Stomach (tissue), 9 donors: ENCODE measurements around the gene OCA2. TPM values are rescaled to one million over a fixed set of nuclear protein-coding genes. Genes with fewer than 3 reads are reported as not detected.

Source experiments
- DNase-seq, 2 donors: peaks; one replicate each; pipeline versions ENCODE4 v3.0.0 to v3.0.0-alpha.2; 2013 to 2019
- H3K27ac ChIP-seq, 5 donors: fragments of 200-600 bp in 4 of 5; sonication (generic) in 4 of 5; one replicate each; pipeline ENCODE4 v1.5.1; 2013 to 2019; ENCODE audit warnings: mild to moderate bottlenecking in 1 of 5, moderate library complexity in 1 of 5
- H3K27me3 ChIP-seq, 3 donors: fragments of 200-600 bp; sonication (generic); one replicate each; pipeline ENCODE4 v1.5.1; 2017 to 2019; ENCODE audit warnings: mixed run types in 1 of 3
- H3K36me3 ChIP-seq, 4 donors: fragments of 200-600 bp; sonication (generic); 1 replicate in 3 of 4; 2 replicates in 1 of 4; pipeline ENCODE4 v1.5.1; 2016 to 2019
- H3K4me1 ChIP-seq, 4 donors: fragments of 200-600 bp; sonication (generic); one replicate each; pipeline ENCODE4 v1.5.1; 2016 to 2019
- H3K4me3 ChIP-seq, 4 donors: fragments of 200-600 bp; sonication (generic) in 3 of 4; one replicate each; pipeline ENCODE4 v1.5.1; 2016 to 2019; ENCODE audit warnings: mild to moderate bottlenecking in 1 of 4
- H3K9me3 ChIP-seq, 4 donors: fragments of 200-600 bp; sonication (generic); one replicate each; pipeline ENCODE4 v1.5.1; 2016 to 2019
- CTCF ChIP-seq, 7 experiments: fragments of 450-650 bp in 4 of 7; fragments of 200-600 bp in 3 of 7; sonication (generic) in 3 of 7; IDR thresholded peaks; one replicate each; pipeline ENCODE4 v1.5.1; 2016 to 2019; ENCODE audit warnings: antibody characterized with exemption in 7 of 7, control low read depth in 2 of 7, mild to moderate bottlenecking in 1 of 7
- EP300 ChIP-seq: sonication (generic); formaldehyde crosslinking; IDR thresholded peaks from one replicate; pipeline ENCODE4 v1.6.1; 2017; ENCODE audit warnings: antibody characterized with exemption
- POLR2A ChIP-seq, 4 donors: fragments of 450-650 bp; IDR thresholded peaks; one replicate each; pipeline ENCODE4 v1.6.1; 2016; ENCODE audit warnings: antibody characterized with exemption in 4 of 4, control low read depth in 2 of 4, mild to moderate bottlenecking in 1 of 4, moderate library complexity in 1 of 4
- POLR2AphosphoS5 ChIP-seq, 3 donors: sonication (generic); formaldehyde crosslinking; IDR thresholded peaks; one replicate each; pipeline ENCODE4 v1.6.1; 2016; ENCODE audit warnings: antibody characterized with exemption in 3 of 3
- WGBS, 5 donors: extraction: QIAGEN DNeasy Blood & Tissue Kit in 3 of 5; methylation state at CpG; one replicate each; pipeline versions ENCODE4 v1.1.5 to v1.1.7; 2013 to 2018; 5-methylcytosine and 5-hydroxymethylcytosine counted together
- intact Hi-C: fragments of 100-400 bp; cut with DNase I; formaldehyde crosslinking; loops from one replicate; pipeline ENCODE4 v1.15.1; 2023; ENCODE audit warnings: low total_unique reads
- polyA plus RNA-seq, 3 donors: library from polyadenylated mRNA; stranded (reverse); fragments of 200-250 nt; gene quantifications; one replicate each; pipeline ENCODE4 v1.2.3, GENCODE V29; 2013
- total RNA-seq, 5 donors: library from RNA; depleted of rRNA; stranded (reverse); fragments of >200 nt; gene quantifications; one replicate each; pipeline versions ENCODE4 v1.1.0 to v1.2.3, GENCODE V29; 2014 to 2016
- donor health status: healthy with polysubstance abuse.
- donor health status: Bipolar disorder and iron deficiency.
- donor health status: healthy.

The OCA2 gene
- total and polyA plus RNA-seq, 8 donors: 0.12 to 0.89 (median 0.65) TPM; not detected in 4

DNA sequence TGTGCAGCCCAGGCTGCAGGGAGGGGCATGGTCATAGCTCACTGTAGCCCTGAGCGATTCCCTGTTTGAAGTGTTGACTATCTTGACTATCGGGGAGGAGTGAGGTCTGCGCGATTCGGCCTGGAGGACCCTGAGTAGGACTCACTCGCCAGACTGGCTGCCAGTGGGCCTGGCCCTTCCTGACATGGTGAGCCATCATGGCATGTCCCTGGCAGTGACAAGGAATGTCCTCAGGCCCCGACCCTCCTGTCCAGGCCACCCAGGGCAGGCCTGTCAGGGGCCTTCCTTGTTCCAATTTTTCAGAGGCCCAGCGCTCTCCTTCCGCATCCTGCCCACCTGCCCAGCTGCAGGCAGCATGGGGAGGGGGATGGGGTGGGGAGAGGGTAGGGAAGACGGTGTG, 5.2 kb upstream of the OCA2 start:
- Histone ChIP-seq H3K27ac (no peak overlapping the region), H3K4me3 (no peak overlapping the region), H3K9me3 (no peaks in the 10 kb centered on the region), H3K36me3 (no peaks in the 10 kb centered on the region), H3K4me1 (peaks cover 17 to 24% (median 21%) of the 10 kb centered on the region in 4 donors), H3K27me3 (peaks cover 0 to 82% (median 23%) of the 10 kb centered on the region in 3 donors)
- WGBS, 5 donors: 90 to 93% (median 92%) methylated on average over 10 of the region's 10 CpGs
- DNase-seq: no peak
- intact Hi-C loops: no loop called here
- no peak for TF ChIP-seq POLR2A (IDR thresholded peaks at IDR 0.05)
- no peak for TF ChIP-seq POLR2AphosphoS5 (IDR thresholded peaks at IDR 0.05)
- TF ChIP-seq CTCF (IDR thresholded peaks at IDR 0.05): no peak

- Histone ChIP-seq H3K4me1 (peaks cover 22 to 29% (median 26%) of the 10 kb centered on the region in 4 donors), H3K27me3 (peaks cover 0 to 87% (median 28%) of the 10 kb centered on the region in 3 donors), H3K27ac (no peak overlapping the region), H3K36me3 (no peaks in the 10 kb centered on the region), H3K9me3 (no peaks in the 10 kb centered on the region), H3K4me3 (no peak overlapping the region)
- intact Hi-C loops: no loop called here
- TF ChIP-seq CTCF (IDR thresholded peaks at IDR 0.05) (no peak), POLR2A (IDR thresholded peaks at IDR 0.05) (no peak), EP300 (no peak), POLR2AphosphoS5 (IDR thresholded peaks at IDR 0.05) (no peak)
- WGBS, 5 donors: 85 to 90% (median 87%) methylated on average over 10 of the region's 10 CpGs
- no peak for DNase-seq
Measured at GRCh38 chr15:28103831-28104230, 4.7 kb upstream of the OCA2 start.

DNA sequence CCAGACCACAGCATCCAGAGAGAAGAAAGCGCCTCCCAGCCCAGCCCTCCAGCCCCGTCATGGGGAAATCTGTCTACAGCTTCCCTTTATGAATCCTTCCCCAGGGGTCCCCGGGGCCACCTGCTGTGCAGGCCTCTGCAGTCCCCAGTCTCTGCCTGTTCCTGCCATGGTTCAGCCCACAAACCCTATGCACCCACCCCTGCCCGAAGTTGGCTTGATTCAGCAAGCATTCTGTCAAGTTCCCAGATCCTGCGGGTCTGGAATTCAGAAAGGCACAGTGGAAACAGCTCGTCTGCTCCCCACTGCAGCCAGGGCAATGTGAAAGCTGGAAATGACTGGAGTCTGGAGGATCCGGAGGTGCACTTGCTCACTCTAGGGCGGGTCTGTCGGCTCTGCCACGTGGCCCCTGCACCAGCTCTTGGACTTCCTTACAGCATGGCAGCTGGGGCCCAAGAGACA, 2.9 kb upstream of the OCA2 start:
- Histone ChIP-seq H3K9me3 (no peaks in the 10 kb centered on the region), H3K27ac (no peak overlapping the region), H3K4me1 (peaks cover 26 to 29% (median 28%) of the 10 kb centered on the region in 4 donors), H3K4me3 (no peak overlapping the region), H3K36me3 (no peaks in the 10 kb centered on the region), H3K27me3 (peaks cover 0 to 95% (median 38%) of the 10 kb centered on the region in 3 donors)
- TF ChIP-seq POLR2AphosphoS5 (IDR thresholded peaks at IDR 0.05) (no peak), CTCF (IDR thresholded peaks at IDR 0.05) (no peak), EP300 (no peak), POLR2A (IDR thresholded peaks at IDR 0.05) (no peak)
- 76 to 82% (median 78%) methylated on average over 8 to 10 of the region's 10 CpGs for WGBS, 5 donors
- intact Hi-C loops: no loop called here
- DNase-seq: no peak

DNA sequence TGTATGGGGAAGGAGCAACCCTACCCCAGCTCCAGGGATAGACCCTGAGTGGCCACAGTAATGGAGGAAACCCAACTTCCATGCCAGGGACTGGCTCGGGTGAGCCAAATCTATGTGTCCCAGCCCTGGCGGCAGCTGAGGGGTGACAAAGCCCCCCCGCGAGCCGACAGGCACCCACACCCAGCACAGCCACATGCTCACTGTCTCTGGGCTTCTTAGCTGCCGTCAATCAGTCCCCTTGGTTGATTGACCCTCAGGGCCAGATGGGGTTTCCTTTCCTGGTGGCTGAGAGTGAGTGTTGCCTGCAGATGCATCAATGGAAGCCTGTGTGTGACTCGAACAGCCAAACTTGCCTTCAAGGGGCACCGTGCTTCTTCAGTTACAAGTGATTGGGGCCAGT, 2.1 kb upstream of the OCA2 start:
- 75 to 97% (median 80%) methylated on average over 5 to 8 of the region's 8 CpGs for whole genome bisulfite sequencing, 5 donors
- H3K36me3 ChIP-seq: no peaks in the 10 kb centered on the region
- H3K4me3 ChIP-seq: no peak overlapping the region
- H3K27me3 ChIP-seq: peaks cover 0 to 95% (median 37%) of the 10 kb centered on the region in 3 donors
- DNase-seq: no peak
- TF ChIP-seq EP300 (no peak), POLR2A (IDR thresholded peaks at IDR 0.05) (no peak), CTCF (IDR thresholded peaks at IDR 0.05) (no peak), POLR2AphosphoS5 (IDR thresholded peaks at IDR 0.05) (no peak)
- H3K4me1 ChIP-seq: peaks cover 26 to 29% (median 28%) of the 10 kb centered on the region in 4 donors
- intact Hi-C loops: no loop called here
- H3K9me3 ChIP-seq: no peaks in the 10 kb centered on the region
- H3K27ac ChIP-seq: no peak overlapping the region
